Spleen (tissue), 7 donors: ENCODE data around the gene PLXNA2.

Source experiments
- POLR2A ChIP-seq, 3 donors: fragments of 450-650 bp; IDR thresholded peaks; one replicate each; pipeline ENCODE4 v1.5.1; 2017; ENCODE audit warnings: antibody characterized with exemption in 3 of 3, mild to moderate bottlenecking in 1 of 3
- POLR2AphosphoS5 ChIP-seq, 3 donors: sonication (generic); formaldehyde crosslinking; IDR thresholded peaks; one replicate each; pipeline ENCODE4 v1.5.1; 2017; ENCODE audit warnings: antibody characterized with exemption in 3 of 3
- TF ChIP-seq, protein P1 (sequence below), 11 experiments: fragments of 200-600 bp in 7 of 11; fragments of 450-650 bp in 4 of 11; sonication (generic) in 4 of 11; IDR thresholded peaks in 8 of 11; conservative IDR thresholded peaks in 3 of 11; 1 replicate in 7 of 11; 2 replicates in 4 of 11; pipeline versions ENCODE4 v1.4.0 to v1.8.0; 2016 to 2021; ENCODE audit warnings: antibody characterized with exemption in 11 of 11, inconsistent platforms in 4 of 11, mild to moderate bottlenecking in 1 of 11
- donor health status: DM: no; HTN: no; CAD: no; lungs with moderate emphysema.
- donor health status: DM: no; HTN: no; CAD: no.
- donor health status: DM: no; HTN: no; CAD: no.

GRCh38 chr1:208156741-208157140, 87.4 kb downstream of the PLXNA2 start:
- TF ChIP-seq POLR2A (IDR thresholded peaks at IDR 0.05) (no peak), POLR2AphosphoS5 (IDR thresholded peaks at IDR 0.05) (no peak)
- TF ChIP-seq, protein P1, sequence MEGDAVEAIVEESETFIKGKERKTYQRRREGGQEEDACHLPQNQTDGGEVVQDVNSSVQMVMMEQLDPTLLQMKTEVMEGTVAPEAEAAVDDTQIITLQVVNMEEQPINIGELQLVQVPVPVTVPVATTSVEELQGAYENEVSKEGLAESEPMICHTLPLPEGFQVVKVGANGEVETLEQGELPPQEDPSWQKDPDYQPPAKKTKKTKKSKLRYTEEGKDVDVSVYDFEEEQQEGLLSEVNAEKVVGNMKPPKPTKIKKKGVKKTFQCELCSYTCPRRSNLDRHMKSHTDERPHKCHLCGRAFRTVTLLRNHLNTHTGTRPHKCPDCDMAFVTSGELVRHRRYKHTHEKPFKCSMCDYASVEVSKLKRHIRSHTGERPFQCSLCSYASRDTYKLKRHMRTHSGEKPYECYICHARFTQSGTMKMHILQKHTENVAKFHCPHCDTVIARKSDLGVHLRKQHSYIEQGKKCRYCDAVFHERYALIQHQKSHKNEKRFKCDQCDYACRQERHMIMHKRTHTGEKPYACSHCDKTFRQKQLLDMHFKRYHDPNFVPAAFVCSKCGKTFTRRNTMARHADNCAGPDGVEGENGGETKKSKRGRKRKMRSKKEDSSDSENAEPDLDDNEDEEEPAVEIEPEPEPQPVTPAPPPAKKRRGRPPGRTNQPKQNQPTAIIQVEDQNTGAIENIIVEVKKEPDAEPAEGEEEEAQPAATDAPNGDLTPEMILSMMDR (IDR thresholded peaks at IDR 0.05 in 8 of 11, conservative IDR thresholded peaks at IDR 0.05 in 3 of 11) = no peak
